ENCODE results near the gene BST2.

BST2 gene

GRCh38 chr19:17424743-17425365 is 19.4 kb upstream of the BST2 start:
- peak; percentile 33 for TF ChIP-seq CTCF (IDR thresholded peaks at IDR 0.05)
- no peak overlapping the region for H3K9ac ChIP-seq

DNA sequence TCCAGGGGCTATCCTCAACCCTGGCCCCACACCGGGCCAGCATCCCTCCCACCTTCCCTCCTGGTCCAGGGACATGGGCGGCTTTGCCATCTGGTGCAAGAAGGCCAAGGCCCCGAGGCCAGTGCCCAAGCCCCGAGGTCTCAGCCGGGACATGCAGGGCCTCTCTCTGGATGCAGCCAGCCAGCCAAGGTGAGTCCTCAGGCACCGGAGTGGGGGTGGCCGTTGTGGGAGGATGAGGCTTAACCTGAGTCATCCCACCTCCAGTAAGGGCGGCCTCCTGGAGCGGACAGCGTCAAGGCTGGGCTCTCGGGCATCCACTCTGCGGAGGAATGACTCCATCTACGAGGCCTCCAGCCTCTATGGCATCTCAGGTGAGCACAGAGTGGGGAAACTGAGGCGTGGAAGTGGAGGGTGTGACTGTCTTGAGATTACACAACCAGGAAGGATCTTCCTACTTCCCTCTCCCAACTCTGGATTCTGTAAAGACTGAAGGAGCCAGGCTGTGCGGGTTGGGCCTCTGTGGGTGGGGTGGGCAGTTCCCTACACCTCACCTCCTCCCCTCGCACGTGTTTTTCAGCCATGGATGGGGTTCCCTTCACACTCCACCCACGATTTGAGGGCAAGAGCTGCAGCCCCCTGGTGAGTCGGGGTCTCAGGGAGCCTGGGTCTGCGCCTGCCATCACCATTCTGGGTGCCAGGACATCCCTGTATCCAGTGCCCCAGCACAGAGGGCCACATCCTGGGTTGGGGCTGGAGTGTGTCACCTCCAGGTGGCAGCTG is 18.2 kb upstream of the BST2 start:
- Histone ChIP-seq H3K27me3 (ENCODE audit: control insufficient read depth, insufficient read depth, low read length) (no peaks in the 10 kb centered on the region), H2AFZ (no peak overlapping the region), H3K27ac (no peak overlapping the region), H3K4me2 (ENCODE audit: low read length) (no peak overlapping the region), H3K9me3 (ENCODE audit: control insufficient read depth, low read length) (no peaks in the 10 kb centered on the region), H3K4me3 (ENCODE audit: low read depth, low read length) (no peak overlapping the region), H3K9ac (no peak overlapping the region), H3K36me3 (ENCODE audit: control insufficient read depth, insufficient read depth, low read length) (no peaks in the 10 kb centered on the region), H3K4me1 (peaks cover 2% of the 10 kb centered on the region), H3K79me2 (no peaks in the 10 kb centered on the region)
- TF ChIP-seq CTCF (IDR thresholded peaks at IDR 0.05) = no peak

More at GRCh38 chr19:17424743-17425365, 19.4 kb upstream of the BST2 start:
- Histone ChIP-seq H3K4me1 (peaks cover 6% of the 10 kb centered on the region), H3K79me2 (no peaks in the 10 kb centered on the region), H3K27ac (no peak overlapping the region), H3K4me3 (ENCODE audit: low read depth, low read length) (no peak overlapping the region), H3K9me3 (ENCODE audit: control insufficient read depth, low read length) (no peaks in the 10 kb centered on the region), H3K36me3 (ENCODE audit: control insufficient read depth, insufficient read depth, low read length) (no peaks in the 10 kb centered on the region), H2AFZ (no peak overlapping the region), H3K4me2 (ENCODE audit: low read length) (no peak overlapping the region), H3K27me3 (ENCODE audit: control insufficient read depth, insufficient read depth, low read length) (no peaks in the 10 kb centered on the region)

DNA sequence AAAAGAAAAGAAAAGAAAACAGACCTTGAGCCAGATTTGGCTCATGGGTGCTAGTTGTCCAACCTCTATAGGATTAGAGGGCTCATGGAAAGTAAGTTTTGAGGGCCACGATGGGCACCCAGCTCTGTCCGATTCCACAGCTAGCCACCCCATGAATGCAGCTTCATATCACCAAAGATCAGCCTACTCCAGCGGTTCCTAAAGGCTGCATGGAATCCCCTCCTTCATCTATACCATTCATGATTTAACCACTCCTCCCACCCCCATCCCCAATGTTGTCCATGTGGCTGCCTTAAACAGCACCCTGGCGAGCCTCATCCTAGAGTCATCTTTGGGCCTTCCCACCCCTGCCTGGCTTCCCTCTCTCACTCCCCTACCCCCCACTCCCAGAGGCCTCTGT is 16.5 kb upstream of the BST2 start:
- no peak for TF ChIP-seq CTCF (IDR thresholded peaks at IDR 0.05)
- Histone ChIP-seq H3K4me1 (peaks cover 2% of the 10 kb centered on the region), H3K79me2 (no peaks in the 10 kb centered on the region), H3K4me2 (ENCODE audit: low read length) (no peak overlapping the region), H3K27ac (no peak overlapping the region), H3K9ac (no peak overlapping the region), H3K4me3 (ENCODE audit: low read depth, low read length) (no peak overlapping the region), H3K36me3 (ENCODE audit: control insufficient read depth, insufficient read depth, low read length) (no peaks in the 10 kb centered on the region), H3K9me3 (ENCODE audit: control insufficient read depth, low read length) (no peaks in the 10 kb centered on the region), H3K27me3 (ENCODE audit: control insufficient read depth, insufficient read depth, low read length) (no peaks in the 10 kb centered on the region), H2AFZ (no peak overlapping the region)

DNA sequence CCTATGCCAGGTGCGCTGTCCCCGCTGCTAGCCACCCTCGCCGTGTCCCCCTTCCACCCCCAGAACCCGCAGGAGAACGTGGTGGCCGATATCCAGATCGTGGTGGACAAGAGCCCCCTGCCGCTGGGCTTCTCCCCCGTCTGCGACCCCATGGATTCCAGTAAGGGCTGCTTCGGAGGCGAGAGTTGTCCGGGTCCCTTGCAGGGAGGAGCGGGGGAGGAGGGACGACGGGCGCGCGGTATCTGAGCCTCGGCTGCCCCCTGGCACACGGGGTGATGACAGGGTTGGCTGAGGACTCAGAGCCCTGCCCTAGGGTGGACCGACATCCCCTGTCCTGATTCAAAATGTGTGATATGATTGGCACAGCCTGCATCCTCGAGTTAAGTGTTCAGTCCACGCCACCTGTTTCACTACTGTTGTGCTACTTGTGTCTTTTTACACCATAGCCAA is 15.1 kb upstream of the BST2 start:
- Histone ChIP-seq H3K9ac (no peak overlapping the region), H3K79me2 (no peaks in the 10 kb centered on the region), H3K27me3 (ENCODE audit: control insufficient read depth, insufficient read depth, low read length) (no peaks in the 10 kb centered on the region), H3K4me1 (peaks cover 2% of the 10 kb centered on the region), H2AFZ (peak overlapping the region; percentile 84), H3K36me3 (ENCODE audit: control insufficient read depth, insufficient read depth, low read length) (no peaks in the 10 kb centered on the region), H3K27ac (no peak overlapping the region), H3K4me3 (ENCODE audit: low read depth, low read length) (peak overlapping the region; percentile 95), H3K9me3 (ENCODE audit: control insufficient read depth, low read length) (no peaks in the 10 kb centered on the region), H3K4me2 (ENCODE audit: low read length) (peak overlapping the region; percentile 77)
- TF ChIP-seq CTCF (IDR thresholded peaks at IDR 0.05) = no peak
